ENCODE results near the gene ZFYVE26. TPM values are rescaled to one million over a fixed set of nuclear protein-coding genes. Genes with fewer than 3 reads are reported as not detected.
"Not testable (repeated sequence)": the region's sequence is repeated elsewhere in the genome, so short reads cannot be mapped to it uniquely, and the experiment has no call there.

Gene ZFYVE26
- polyA plus RNA-seq, 1 donor = 21.1 TPM

DNA sequence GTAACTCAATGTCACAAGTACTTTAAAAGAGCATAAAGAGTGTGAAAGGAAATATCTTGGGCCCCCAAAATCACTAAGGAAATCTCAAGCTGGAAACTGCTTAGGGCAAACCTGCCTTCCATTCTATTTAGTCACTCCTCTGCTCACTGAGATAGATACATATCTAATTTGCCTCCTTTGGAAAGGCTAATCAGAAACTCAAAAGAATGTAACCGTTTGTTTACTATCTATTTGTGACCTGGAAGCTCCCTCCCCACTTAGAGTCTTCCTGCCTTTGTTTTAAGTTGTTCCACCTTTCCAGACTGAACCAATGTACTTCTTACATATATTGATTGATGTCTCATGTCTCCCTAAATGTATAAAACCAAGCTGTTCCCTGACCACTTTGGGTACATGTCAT, 106.6 kb downstream of the ZFYVE26 start:
- DNase-seq = not testable (repeated sequence)

- DNase-seq = not testable (repeated sequence)
These were observed 107.0 kb downstream of the ZFYVE26 start for GRCh38 chr14:67709346-67709745.

GRCh38 chr14:67705211-67705610, 111.2 kb downstream of the ZFYVE26 start:
- no peak for DNase-seq

GRCh38 chr14:67704484-67705089, 111.8 kb downstream of the ZFYVE26 start:
- DNase-seq = peak; percentile 60

- DNase-seq = no peak
These were observed 112.4 kb downstream of the ZFYVE26 start for GRCh38 chr14:67703997-67704396.

DNA sequence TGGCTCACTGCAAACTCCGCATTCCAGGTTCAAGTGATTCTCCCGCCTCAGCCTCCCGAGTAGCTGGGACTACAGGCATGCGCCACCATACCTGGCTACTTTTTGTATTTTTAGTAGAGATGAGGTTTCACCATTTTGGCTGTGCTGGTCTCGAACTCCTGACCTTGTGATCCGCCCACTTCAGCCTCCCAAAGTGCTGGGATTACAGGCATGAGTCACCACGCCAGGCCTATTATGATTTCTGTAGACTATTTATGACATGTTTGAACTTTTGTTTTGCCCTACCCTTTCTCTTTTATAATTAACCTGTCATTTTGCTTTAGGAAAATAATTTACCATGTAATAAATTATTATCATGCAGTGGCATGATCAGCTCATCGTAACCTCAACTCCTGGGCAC, 114.9 kb downstream of the ZFYVE26 start, which contains the start of gene RDH12:
Gene RDH12 (plus strand): TSS at position 395 of the 400 bp plus-strand sequence. CDS start 20,757 bp downstream, outside the sequence.
- DNase-seq = not testable (repeated sequence)

DNA sequence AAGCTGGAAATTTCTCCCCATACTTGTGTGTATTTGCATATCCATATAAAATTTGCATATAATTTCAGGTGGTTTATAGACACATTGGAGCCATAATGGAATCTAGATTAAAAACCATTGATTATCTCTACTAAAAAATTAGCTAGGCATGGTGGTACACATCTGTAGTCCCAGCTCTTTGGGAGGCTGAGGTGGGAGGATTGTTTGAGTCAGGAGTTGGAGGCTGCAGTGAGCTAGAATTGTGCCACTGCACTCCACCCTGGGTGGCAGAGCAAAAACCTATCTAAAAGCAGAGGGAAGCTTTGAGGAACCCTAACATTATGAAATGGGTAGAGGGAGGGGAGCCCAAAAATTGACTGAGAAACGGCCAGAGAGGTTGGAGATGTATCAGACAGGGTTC, 118.2 kb downstream of the ZFYVE26 start:
- DNase-seq = no peak

DNA sequence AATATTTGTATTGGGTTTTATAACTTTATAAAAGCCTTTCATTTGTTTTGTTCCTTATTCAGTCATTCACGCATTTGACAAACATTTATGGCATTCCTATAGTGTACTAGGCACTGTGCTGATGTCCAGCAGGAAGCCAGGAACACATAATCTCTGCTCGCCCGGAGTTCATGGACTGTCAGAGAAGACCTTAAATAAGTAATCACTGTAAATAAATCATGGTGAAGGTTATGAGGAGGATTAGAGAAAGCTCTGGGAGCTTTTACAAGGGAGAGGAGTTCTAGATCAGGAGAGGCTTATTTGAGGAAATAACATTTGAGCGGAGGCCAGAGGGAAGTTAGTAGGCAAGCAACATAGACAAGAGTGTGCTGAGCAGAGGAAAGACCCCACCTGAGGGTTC, 119.4 kb downstream of the ZFYVE26 start:
- no peak for DNase-seq

Other genes with a start within 250 kb of the ZFYVE26 start
- 46.9 TPM for gene PIGH, start 216.3 kb downstream of the ZFYVE26 start, polyA plus RNA-seq (ENCODE audit: insufficient read length)
- gene ARG2, start 196.7 kb downstream of the ZFYVE26 start, polyA plus RNA-seq (ENCODE audit: insufficient read length) = 11.9 TPM
- 117 TPM for gene VTI1B, start 142.0 kb downstream of the ZFYVE26 start, polyA plus RNA-seq (ENCODE audit: insufficient read length)
- gene RDH11, start 120.8 kb downstream of the ZFYVE26 start, polyA plus RNA-seq (ENCODE audit: insufficient read length) = 121 TPM
- gene RDH12, start 114.7 kb downstream of the ZFYVE26 start, polyA plus RNA-seq (ENCODE audit: insufficient read length) = 0.71 TPM
- 13.3 TPM for gene RAD51B, start 3.2 kb upstream of the ZFYVE26 start, polyA plus RNA-seq (ENCODE audit: insufficient read length)